Brain microvascular endothelial cell (primary cell): Measurements from ENCODE around the gene NAT8L.

Experiments
- DNase-seq: peaks from one replicate; pipeline ENCODE4 v3.0.0-alpha.2; 2020
- H3K27ac ChIP-seq: fragments of 250-450 bp; sonication (Bioruptor Pico); 2 replicates; pipeline ENCODE4 v1.5.1; 2020; ENCODE audit warnings: mild to moderate bottlenecking, moderate library complexity
- H3K27me3 ChIP-seq: fragments of 250-450 bp; sonication (Bioruptor Pico); replicated peaks from 2 replicates; pipeline ENCODE4 v1.5.1; 2020; ENCODE audit warnings: mild to moderate bottlenecking
- H3K36me3 ChIP-seq: fragments of 250-450 bp; sonication (Bioruptor Pico); replicated peaks from 2 replicates; pipeline ENCODE4 v1.5.1; 2020; ENCODE audit warnings: mild to moderate bottlenecking
- H3K4me3 ChIP-seq: 2 replicates; pipeline ENCODE4 v1.5.1; 2011; ENCODE audit warnings: low read depth, mild to moderate bottlenecking, control low read depth, low read length, moderate library complexity
- CTCF ChIP-seq: IDR thresholded peaks from 2 replicates; pipeline ENCODE4 v1.5.1; 2011; ENCODE audit warnings: low read depth, mild to moderate bottlenecking, moderate library complexity, low read length, control low read depth, inconsistent platforms; ENCODE audit errors: missing control alignments
- in situ Hi-C: cut with HindIII; loops from 2 replicates; pipeline ENCODE4 v1.10.0; 2017; ENCODE audit warnings: low sequenced_read_pairs, low pct_ligation_motif_present

NAT8L gene

GRCh38 chr4:2073808-2074481 lies 14.8 kb downstream of the NAT8L start:
- H3K36me3 ChIP-seq, result no peaks in the 10 kb centered on the region
- no peak for DNase-seq
- in situ Hi-C loops, result no loop called here
- H3K4me3 ChIP-seq, result no peak overlapping the region
- H3K27ac ChIP-seq, result no peak overlapping the region
- TF ChIP-seq CTCF, result no peak
- no peaks in the 10 kb centered on the region for H3K27me3 ChIP-seq

- DNase-seq, result no peak
- H3K36me3 ChIP-seq, result no peaks in the 10 kb centered on the region
- H3K27me3 ChIP-seq, result no peaks in the 10 kb centered on the region
- in situ Hi-C loops, result no loop called here
- no peak overlapping the region for H3K27ac ChIP-seq
- no peak overlapping the region for H3K4me3 ChIP-seq
- no peak for TF ChIP-seq CTCF
Measured at GRCh38 chr4:2074588-2074987, 15.5 kb downstream of the NAT8L start.

- TF ChIP-seq CTCF, result no peak
- no peak overlapping the region for H3K27ac ChIP-seq
- H3K4me3 ChIP-seq, result no peak overlapping the region
- in situ Hi-C loops, result no loop called here
- H3K36me3 ChIP-seq, result no peaks in the 10 kb centered on the region
- H3K27me3 ChIP-seq, result no peaks in the 10 kb centered on the region
- no peak for DNase-seq
Measured at GRCh38 chr4:2075171-2075986, 16.3 kb downstream of the NAT8L start.

- TF ChIP-seq CTCF, result no peak
- no peaks in the 10 kb centered on the region for H3K36me3 ChIP-seq
- no peaks in the 10 kb centered on the region for H3K27me3 ChIP-seq
- H3K27ac ChIP-seq, result no peak overlapping the region
- in situ Hi-C loops, result no loop called here
- no peak for DNase-seq
- H3K4me3 ChIP-seq, result no peak overlapping the region
Measured at GRCh38 chr4:2075987-2076907, 17.1 kb downstream of the NAT8L start.

GRCh38 chr4:2076908-2077536 lies 17.9 kb downstream of the NAT8L start:
- no peak for TF ChIP-seq CTCF
- Histone ChIP-seq H3K36me3 (no peaks in the 10 kb centered on the region), H3K4me3 (no peak overlapping the region), H3K27ac (no peak overlapping the region), H3K27me3 (no peaks in the 10 kb centered on the region)
- no peak for DNase-seq
- in situ Hi-C loops, result no loop called here
